ENCODE measurements around the gene GJC3.
"Not testable (repeated sequence)": the region's sequence is repeated elsewhere in the genome, so short reads cannot be mapped to it uniquely, and the experiment has no call there.

Gene GJC3, protein sequence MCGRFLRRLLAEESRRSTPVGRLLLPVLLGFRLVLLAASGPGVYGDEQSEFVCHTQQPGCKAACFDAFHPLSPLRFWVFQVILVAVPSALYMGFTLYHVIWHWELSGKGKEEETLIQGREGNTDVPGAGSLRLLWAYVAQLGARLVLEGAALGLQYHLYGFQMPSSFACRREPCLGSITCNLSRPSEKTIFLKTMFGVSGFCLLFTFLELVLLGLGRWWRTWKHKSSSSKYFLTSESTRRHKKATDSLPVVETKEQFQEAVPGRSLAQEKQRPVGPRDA

DNA sequence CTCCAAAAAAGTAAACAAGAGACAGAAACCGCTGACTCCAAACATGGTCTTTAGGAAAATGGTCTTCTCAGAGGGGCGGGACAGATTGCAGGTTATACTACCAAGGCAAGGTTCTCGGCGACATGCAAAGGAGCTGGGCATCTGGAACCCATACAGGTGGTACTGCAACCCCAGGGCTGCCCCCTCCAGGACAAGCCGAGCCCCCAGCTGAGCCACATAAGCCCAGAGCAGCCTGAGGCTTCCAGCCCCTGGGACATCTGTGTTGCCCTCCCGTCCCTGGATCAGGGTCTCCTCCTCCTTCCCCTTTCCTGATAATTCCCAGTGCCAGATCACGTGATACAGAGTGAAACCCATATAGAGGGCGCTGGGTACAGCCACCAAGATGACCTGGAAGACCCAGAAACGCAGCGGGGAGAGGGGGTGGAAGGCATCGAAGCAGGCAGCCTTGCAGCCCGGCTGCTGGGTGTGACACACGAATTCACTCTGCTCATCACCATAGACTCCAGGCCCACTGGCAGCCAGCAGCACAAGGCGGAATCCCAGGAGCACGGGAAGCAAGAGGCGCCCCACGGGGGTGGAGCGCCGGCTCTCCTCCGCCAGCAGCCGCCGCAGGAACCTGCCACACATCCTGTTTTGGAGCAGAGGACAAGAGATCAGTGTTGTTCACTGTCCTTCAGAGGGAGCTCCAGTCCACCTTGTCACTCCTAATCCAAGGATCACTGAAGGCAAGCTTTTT is at the start of gene GJC3:
Gene GJC3 (minus strand): TSS at position 627 of the 736 bp plus-strand sequence. CDS start 0 bp downstream, at position 627.
- DNase-seq (ENCODE audit: low read depth): no peak

DNA sequence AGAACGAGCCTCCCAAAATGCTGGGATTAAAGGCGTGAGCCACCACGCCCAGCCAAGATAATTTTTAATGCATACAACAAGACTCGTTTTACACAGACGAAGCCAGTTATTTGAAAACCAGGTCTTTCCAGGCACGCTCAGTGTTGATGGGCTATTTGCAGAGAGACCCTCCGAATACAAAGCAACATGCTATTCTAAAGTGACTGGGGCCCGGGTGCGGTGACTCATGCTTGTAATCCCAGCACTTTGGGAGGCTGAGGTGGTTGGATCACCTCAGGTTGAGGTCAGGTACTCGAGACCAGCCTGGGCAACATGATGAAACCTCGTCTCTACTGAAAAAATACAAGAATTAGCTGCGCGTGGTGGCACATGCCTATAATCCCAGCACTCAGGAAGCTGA is 47.2 kb upstream of the GJC3 start:
- DNase-seq (ENCODE audit: low read depth): no peak

DNA sequence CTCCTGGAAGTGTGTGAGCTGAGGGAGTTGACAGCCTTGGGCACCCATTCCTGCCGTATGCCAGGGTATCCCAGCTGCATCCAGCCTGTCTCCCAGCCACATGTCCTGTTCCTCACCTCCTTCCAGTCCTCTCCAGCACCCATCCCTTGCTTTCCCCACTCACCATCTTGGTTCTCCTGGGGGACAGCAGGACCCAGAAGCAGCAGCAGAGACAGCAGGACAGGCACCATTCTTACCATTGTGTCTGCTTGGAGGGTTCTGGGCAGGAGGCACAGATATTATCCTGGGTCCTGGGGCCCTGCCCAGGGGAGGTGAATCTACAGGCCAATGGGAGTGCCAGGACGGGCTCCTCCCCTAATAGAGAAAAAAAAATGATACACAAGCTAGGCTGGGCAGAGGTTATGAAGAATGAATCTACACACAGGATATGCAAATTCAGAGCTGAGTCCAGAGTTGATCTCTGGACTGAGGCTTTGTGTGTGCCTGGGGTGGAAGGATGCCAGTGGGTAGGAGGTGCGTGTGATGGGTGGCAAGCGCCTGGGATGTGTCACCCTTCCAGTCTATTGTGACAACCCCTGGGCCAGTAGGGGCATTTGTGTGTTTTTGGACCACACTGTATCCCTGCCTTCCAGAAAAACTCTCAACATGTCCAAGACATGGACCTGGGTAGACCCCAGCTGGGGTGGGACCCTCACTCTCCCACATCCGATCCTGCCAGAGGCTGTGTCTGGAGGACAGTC is 46.5 kb upstream of the GJC3 start, which contains the start of gene AZGP1:
Gene AZGP1 (minus strand): TSS at position 250 of the 740 bp plus-strand sequence. CDS start 11 bp downstream, at position 239.
- no peak for DNase-seq (ENCODE audit: low read depth)

DNA sequence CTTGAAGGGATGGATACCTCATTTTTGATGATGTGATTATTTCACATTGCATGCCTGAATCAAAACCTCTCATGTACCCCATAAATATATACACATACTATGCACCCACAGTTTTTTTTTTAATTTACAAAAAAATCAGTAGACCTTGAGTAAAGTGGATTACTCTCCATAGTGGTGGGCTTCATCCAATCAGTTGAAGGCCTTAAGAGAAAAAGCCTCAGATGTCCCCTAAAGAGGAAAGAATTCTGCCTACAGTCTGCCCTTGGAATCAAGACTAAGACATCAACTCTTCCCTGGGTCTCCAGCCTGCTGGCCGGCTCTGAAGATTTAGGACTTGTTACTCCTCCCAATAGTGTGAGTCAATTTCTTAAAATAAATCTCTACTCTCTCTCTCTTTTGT is 45.3 kb upstream of the GJC3 start:
- DNase-seq (ENCODE audit: low read depth): no peak

DNA sequence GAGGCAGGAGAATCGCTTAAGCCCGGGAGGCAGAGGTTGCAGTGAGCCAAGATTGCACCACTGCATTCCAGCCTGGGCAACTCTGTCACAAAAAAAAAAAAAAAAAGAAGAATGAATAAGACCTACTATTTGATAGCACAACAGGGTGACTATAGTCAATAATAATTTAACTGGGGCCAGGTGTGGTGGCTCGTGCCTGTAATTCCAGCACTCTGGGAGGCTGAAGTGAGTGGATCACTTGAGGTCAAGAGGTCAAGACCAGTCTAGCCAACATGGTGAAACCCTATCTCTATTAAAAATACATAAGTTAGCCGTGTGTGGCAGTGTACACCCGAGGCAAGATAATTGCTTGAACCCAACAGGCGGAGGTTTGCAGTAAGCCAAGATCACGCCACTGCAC is 44.4 kb upstream of the GJC3 start:
- DNase-seq (ENCODE audit: low read depth): not testable (repeated sequence)

DNA sequence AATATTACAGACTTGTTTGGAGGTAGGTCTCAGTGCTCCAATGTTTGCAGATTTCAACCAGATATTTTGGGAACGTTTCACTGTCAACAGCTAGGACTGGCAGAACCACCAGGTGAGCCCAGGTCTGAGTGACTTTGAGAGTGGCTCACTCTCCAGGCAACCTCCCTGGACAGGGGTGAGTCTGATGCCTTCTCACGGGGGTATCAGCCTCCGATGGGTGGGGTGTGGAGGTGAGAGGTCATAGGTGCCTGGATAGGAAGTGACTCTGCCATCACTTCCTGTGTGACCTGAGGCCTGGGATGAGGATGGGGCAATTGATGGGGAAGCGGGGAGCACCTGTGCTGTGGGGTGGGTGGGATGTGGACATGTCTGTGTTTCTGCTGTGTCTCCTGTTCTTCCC is 41.8 kb upstream of the GJC3 start:
- no peak for DNase-seq (ENCODE audit: low read depth)

DNA sequence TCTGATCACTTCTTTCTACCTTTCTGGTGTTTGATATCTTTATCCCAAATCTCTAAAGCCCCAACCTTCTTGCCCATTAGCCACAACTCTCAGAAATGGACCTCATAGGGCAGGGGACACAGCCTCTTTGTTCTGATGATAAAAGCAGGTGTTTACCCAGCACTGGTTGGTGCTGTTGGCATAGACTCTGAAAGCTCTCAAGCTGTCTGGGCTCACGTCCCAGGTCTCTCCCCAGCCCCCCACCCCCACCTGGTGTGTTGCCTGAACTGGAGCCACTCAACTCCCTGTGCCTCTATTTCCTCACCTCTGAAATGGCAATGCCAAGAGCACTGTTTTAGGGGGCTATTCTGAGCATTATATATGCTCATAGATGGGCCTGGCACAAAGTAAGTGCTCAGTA is 40.4 kb upstream of the GJC3 start:
- not testable (repeated sequence) for DNase-seq (ENCODE audit: low read depth)

DNA sequence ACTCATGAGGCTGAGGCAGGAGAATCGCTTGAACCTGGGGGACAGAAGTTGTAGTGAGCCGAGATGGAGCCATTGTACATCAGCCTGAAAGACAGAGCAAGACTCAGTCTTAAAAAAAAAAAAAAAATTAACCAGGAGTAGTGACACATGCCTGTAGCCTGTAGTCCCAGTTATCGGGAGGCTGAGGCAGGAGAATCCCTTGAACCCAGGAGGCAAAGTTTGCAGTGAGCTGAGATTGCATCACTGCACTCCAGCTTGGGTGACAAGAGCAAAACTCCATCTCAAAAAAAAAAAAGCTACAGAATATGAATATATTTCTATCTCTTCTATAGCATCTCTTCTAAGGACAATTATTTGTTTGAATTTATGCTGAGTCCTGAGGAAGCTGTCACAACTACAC is 39.9 kb upstream of the GJC3 start:
- no peak for DNase-seq (ENCODE audit: low read depth)

DNA sequence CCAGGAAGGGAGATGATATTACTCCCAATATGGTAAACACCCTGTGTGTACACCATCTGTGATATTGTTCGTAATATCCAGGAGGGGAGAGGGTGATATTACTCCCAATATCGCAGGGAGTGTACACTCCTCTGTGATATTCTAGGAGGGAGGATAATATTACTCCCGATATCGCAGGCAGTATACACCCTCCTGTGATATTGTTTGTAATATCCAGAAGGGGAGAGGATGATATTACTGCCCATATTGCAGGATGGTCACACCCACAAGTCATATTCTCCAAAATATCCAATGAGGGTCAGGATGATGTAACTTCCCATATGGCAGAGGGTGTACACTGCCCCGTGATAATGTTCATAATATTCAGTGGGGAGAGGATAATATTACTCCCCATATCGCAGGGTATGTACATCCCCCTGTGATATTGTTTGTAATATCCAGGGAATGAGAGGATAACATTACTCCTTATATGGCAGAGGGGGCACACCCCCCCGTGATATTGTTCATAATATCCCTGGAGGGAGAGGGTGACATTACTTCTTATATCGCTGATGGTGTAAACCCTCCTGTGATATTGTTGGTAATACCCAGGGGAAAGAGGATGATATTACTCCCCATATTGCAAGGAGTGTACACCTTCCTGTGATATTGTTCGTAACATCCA is 29.3 kb upstream of the GJC3 start:
- DNase-seq (ENCODE audit: low read depth): no peak

DNA sequence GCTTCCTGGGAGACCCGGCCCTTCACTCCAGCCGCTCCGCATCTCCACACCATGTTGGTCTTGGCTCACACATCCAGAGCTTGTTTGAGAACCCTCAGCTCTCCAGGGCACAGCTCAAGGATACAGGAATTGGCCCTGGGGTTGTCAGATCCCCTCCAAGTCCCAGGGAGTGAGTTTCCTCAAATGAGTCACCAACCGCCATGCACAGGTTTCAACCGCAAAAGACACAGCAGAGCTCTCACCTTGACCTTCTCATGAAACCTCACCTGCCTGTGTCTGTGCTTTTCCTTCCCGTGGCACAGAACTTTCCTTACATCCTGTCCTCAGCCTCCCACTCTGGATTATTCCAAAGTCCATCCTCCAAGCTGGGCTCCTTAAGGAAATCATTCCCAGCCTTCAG is 25.8 kb upstream of the GJC3 start:
- DNase-seq (ENCODE audit: low read depth): no peak

DNA sequence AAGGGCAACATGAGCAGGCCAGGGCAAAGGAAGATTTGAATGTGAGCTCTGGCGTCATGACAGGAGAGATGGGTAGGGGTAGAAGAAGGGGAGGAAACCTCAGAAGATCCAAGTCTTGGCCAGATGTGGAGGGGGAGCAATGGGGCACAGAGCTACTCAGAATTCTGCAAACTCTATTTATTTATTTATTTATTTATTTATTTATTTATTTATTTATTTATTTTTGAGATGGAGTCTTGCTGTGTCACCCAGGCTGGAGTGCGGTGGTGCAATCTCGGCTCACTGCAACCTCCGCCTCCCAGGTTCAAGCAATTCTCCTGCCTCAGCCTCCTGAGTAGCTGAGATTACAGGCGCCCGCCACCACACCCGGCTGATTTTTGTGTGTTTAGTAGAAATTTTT is 25.2 kb upstream of the GJC3 start:
- not testable (repeated sequence) for DNase-seq (ENCODE audit: low read depth)

DNA sequence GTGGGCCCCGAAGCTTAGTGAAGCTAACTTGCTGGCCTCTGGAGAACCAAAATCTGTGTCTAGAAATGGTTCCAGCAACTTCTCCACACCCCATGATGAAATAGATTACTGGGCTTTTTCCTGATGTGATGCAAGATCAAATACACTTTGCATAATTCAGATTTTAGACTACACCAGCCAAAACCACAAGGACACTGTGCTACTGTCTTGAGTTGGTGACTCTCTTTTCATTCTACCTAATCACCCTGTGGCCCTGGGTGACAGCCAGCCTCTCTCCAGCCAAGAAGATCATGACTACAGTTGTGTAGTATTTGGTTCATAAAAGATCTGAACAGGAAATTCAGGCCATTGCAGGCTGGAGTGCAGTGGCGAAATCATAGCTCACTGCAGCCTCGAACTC is 24.2 kb upstream of the GJC3 start:
- DNase-seq (ENCODE audit: low read depth): no peak

DNA sequence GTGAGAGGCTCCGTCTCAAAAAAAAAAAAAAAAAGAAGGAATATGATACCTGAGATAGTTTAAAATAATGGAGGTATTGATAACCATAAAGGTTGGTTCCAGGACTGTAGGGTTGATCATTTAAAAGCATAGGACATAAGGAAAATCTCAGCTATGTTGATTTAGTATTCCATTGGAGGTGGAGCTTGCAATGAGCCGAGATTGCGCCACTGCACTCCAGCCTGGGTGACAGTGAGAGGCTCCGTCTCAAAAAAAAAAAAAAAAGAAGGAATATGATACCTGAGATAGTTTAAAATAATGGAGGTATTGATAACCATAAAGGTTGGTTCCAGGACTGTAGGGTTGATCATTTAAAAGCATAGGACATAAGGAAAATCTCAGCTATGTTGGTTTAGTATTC is 23.2 kb upstream of the GJC3 start:
- not testable (repeated sequence) for DNase-seq (ENCODE audit: low read depth)

DNA sequence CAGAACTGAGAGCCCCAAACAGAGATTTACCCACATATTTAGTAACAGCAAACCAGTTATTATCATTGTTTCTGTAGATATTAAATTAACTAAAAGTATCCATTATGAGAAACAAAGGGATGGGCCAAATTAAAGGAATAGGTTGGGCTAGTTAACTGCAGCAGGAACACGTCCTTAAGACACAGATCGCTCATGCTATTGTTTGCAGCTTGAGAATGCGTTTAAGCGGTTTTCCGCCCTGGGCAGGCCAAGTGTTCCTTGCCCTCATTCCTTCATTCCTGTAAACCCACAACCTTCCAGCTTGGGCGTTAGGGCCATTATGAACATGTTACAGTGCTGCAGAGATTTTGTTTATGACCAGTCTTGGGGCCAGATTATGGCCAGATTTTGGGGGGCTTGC is 21.4 kb upstream of the GJC3 start:
- DNase-seq (ENCODE audit: low read depth): not testable (repeated sequence)

DNA sequence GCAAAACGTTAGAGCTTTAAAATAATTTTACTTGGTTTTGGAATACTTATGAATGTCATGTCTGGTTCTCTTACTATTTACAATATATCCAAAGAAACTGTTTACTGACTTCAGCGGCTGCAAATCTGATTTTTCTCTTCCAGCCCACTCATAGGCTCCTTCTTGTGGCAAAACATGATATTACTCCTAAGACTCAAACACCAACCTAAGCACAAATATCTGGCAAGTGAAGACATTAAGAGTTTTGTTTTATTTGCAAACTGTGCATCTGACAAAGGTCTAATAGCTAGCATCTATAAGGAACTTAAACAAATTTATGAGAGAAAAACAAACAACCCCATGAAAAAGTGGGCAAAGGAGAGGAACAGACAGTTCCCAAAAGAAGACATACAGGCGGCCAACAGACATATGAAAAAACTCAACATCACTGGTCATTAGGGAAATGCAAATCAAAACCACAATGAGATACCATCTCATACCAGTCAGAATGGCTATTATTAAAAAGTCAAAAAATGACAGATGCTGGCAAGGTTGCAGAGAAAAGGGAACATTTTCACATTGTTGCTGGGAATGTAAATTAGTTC is 20.3 kb upstream of the GJC3 start:
- DNase-seq (ENCODE audit: low read depth): no peak

DNA sequence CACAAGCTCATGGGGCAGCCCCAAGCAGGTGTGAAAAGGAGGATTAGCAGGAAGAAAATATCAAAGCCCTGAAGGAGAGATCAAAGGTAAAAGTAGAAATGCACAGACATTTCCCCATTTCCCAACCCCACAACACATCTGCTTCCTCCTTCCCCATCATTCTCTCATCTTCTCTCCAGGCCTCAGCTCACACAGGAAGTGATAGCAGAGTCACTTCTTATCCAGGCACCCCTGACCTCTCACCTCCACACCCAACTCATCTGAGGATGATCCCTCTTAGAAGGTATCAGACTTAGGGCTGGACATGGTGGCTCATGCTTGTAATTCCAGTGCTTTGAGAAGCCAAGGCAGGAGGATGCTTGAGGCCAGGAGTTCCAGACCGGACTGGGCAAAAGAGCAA is 18.2 kb upstream of the GJC3 start:
- DNase-seq (ENCODE audit: low read depth): no peak

DNA sequence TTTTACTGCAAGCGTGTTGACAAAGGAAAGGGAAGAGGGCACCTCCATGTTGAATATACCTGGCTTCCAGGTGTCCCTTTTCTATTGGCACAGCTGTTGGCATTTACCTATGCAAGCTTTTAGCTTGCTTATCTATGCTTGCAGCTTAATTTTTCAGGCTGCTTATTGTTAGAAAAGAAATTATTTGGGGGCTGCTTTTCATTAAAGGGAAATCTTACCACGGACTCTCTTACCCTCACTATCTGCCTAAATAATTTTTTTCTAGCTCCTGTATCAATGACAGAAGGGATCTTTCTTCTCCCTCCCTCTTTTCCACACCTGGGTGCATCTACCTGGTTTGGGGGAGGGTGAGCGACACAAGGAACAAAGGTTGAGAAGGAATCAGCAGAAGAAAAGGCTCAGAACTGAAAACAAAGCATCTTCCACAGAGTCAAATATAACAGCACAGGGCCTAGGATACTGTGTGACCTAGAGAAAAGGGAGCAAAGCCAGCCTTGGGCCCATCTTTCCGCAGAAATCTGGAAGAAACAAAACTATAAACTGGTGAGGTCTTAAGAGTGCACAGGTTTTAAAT is 15.2 kb upstream of the GJC3 start:
- DNase-seq (ENCODE audit: low read depth): no peak

DNA sequence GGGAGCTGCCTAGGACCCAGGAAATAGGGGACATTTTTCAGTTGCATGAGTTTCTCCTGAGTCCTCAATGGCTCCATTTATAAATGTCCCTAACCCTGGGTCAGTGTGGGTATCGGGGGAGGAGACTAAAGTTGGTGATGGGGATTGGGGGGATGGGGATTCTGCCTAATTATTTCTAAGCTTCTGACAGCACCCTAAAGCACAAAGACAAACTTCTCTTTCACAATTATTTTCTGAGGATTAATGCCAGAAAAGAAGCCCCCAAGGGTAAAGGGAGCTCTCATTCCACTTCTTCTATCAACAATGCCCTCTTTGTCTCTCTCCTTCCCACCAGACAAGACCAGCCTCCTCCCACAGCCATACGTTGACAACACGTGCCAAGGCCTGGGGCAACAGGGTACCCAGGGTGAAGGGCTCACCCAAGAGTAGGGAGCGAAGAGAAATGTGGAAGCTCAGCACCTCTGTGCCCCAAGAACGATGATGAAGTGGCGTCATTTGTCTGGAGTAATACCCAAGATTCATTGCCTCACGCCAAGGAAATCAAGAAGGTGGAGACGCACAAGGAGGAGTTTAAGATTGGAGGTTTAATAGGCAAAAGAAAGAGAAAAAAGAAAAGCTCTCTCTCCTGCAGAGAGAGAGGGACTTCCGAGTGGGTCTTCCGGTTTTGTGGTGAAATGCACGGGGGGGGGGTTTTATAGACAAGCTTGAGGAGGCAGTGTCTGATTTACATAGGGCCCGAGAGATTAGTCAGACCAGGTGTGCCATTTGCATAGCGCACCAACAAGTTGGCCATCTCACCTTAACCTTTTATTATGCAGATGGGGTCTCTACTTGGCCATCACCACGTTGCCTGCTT is 14.4 kb upstream of the GJC3 start:
- no peak for DNase-seq (ENCODE audit: low read depth)

DNA sequence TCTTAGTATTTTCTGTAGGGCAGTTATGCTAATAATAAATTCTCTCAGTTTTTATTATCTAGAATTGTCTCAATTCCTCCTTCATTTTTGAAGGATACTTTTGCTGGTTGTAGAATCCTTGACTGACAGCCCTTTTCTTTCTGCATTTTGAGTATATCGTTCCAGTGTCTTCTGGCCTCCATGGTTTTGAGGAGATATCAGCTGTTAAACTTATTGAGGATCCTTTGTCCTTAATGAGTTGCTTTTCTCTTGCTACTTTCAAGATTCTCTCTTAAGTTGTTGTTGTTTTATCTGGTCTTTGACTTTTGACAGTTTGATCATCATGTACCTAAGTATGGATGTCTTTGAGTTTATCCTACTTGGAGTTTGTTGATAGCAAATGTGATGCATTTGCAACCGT is 8.9 kb upstream of the GJC3 start:
- DNase-seq (ENCODE audit: low read depth): no peak

DNA sequence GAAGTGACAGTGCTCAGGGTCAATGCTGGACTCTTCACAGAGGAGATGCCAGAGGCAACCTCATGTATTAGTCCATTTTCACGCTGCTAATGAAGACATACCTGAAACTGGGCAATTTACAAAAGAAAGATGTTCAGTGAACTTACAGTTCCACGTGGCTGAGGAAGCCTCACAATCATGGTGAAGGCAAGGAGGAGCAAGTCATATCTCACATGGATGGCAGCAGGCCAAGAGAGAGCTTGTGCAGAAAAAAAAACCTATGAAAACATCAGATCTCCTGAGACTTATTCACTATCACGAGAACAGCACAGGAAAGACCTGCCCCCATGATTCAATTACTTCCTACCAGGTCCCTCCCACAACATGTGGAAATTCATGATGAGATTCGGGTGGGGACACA is 5.6 kb upstream of the GJC3 start:
- DNase-seq (ENCODE audit: low read depth): not testable (repeated sequence)

DNA sequence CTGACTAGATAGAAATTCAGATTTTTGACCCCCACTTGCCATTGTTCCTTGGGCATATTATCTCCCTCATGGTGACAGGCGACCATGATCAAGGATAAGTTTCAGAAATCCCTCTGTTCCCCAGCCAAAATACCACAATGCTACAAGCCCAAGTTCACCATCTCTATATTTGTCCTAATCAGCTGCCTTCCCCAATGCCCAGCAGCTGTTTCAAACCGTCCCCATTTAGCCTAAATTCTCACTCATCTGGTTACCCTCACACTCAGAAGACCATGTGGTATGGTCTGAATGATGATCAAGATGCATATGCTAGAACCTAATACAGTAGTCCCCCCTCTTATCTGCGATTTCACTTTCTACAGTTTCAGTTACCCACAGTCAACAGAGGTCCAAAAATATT is 956 bp upstream of the GJC3 start:
- DNase-seq (ENCODE audit: low read depth): no peak

Data from stimulated activated CD8-positive, alpha-beta memory T cell treated with anti-CD3 and anti-CD28 coated beads, Interleukin-15, amount 100 ng/mL, for 24 hours (primary cell).